Fibroblast of lung (primary cell): ENCODE measurements around the gene MAGOHB.

Experiments
- CTCF ChIP-seq, 2 donors: IDR thresholded peaks in 1 of 2; conservative IDR thresholded peaks in 1 of 2; 1 replicate in 1 of 2; 2 replicates in 1 of 2; pipeline ENCODE4 v1.5.1; 2011 to 2012; ENCODE audit warnings: low read length in 2 of 2, control low read depth in 1 of 2, inconsistent platforms in 1 of 2, low read depth in 1 of 2, mild to moderate bottlenecking in 1 of 2
- EZH2 ChIP-seq: IDR thresholded peaks from 2 replicates; pipeline ENCODE4 v1.5.1; 2012; ENCODE audit warnings: low read length, control low read depth, mild to moderate bottlenecking; ENCODE audit errors: missing control alignments

GRCh38 chr12:10607885-10608458 is 5.4 kb downstream of the MAGOHB start:
- TF ChIP-seq CTCF (conservative IDR thresholded peaks at IDR 0.05 in 1 of 2, IDR thresholded peaks at IDR 0.05 in 1 of 2; ENCODE audit: low read depth in 1 of 2, low read length in 2 of 2) (peak; percentile 33 to 40), EZH2 (no peak)
